ENCODE measurements around the gene NXF1. TPM values are rescaled to one million over a fixed set of nuclear protein-coding genes. Genes with fewer than 3 reads are reported as not detected.

NXF1 gene
- total and polyA plus RNA-seq, 8 donors, result 23.5 to 138 (median 54.9) TPM

DNA sequence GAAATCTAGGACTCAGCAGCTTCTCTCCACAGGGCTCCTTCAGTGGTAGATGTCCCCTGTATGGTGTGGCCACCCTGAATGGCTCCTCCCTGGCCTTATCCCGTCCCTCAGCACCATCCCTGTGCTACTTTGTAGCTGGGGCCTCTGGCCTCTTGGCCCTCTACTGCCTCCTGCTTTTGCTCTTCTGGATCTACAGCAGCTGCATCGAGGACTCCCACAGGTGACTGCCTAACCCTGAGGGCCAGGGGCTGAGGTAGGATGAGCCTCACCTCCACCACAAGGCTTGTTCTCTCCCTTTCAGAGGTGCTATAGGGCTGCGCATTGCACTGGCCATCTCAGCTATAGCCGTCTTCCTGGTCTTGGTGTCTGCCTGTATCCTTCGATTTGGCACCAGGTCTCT, 16.2 kb downstream of the NXF1 start:
- no peak for DNase-seq
- TF ChIP-seq, protein P1, sequence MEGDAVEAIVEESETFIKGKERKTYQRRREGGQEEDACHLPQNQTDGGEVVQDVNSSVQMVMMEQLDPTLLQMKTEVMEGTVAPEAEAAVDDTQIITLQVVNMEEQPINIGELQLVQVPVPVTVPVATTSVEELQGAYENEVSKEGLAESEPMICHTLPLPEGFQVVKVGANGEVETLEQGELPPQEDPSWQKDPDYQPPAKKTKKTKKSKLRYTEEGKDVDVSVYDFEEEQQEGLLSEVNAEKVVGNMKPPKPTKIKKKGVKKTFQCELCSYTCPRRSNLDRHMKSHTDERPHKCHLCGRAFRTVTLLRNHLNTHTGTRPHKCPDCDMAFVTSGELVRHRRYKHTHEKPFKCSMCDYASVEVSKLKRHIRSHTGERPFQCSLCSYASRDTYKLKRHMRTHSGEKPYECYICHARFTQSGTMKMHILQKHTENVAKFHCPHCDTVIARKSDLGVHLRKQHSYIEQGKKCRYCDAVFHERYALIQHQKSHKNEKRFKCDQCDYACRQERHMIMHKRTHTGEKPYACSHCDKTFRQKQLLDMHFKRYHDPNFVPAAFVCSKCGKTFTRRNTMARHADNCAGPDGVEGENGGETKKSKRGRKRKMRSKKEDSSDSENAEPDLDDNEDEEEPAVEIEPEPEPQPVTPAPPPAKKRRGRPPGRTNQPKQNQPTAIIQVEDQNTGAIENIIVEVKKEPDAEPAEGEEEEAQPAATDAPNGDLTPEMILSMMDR (IDR thresholded peaks at IDR 0.05), result no peak
- TF ChIP-seq EP300 (IDR thresholded peaks at IDR 0.05) (no peak), POLR2AphosphoS5 (IDR thresholded peaks at IDR 0.05) (no peak)
- H3K36me3 ChIP-seq, result peaks cover 11 to 48% (median 38%) of the 10 kb centered on the region in 4 donors
- peaks cover 45 to 66% (median 64%) of the 10 kb centered on the region in 4 donors for H3K4me1 ChIP-seq
- intact Hi-C loops (cut with DNase I; ENCODE audit: low total_unique reads), result loop anchor here (10.0 kb wide), 1 partner anchor 46 kb away; the partner anchor contains the start of genes STX5, TEX54 and WDR74
- WGBS, 5 donors, result 57 to 71% (median 65%) methylated on average over 4 to 5 of the region's 5 CpGs
- no peaks in the 10 kb centered on the region for H3K27me3 ChIP-seq
- H3K27ac ChIP-seq, result peak overlapping the region in 4 of 5 donors; percentile 92 to 99 (median 94)
- H3K4me3 ChIP-seq, result peak overlapping the region in 1 of 4 donors; percentile 66
- no peaks in the 10 kb centered on the region for H3K9me3 ChIP-seq

DNA sequence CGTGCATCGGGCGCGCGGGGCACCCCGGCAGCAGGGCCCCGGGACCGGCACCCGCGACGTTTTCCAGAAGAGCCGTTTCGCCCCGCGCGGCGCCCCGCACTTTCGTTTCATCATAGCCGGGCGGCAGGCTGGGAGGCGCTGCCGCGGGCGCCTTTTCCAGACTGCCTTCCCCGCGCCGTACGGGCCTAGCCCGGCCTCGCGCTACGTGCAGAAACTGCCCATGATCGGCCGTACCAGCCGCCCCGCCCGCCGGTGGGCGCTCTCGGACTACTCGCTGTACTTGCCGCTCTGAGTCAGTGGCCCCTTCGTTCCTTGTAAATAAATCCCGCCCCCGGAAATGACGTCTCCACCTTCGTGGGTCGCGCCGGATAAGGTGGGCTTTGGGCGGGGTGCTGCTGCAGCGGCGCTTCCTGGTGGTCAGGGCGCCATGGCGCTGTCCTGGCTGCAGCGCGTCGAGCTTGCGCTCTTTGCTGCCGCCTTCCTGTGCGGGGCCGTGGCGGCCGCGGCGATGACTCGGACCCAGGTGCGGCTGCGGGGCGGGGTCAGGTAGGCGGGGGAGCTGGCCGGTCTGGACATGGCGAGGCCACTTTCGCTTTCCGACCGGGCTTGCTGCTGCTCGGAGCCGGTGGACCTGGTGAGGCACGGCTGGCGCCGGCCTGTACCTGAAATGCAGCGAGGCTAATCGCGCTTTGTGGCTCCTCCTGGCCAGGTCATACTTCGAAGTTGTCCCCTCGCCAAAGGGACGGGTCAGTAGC, 18.1 kb downstream of the NXF1 start, which contains the start of gene TMEM179B:
Gene TMEM179B, plus strand, starts transcription at position 398 of the 755 bp plus-strand sequence. Its CDS starts 30 bp downstream, at position 428.
- H3K27ac ChIP-seq, result peak within 1 kb of the TSS; percentile 92 to 99 (median 94)
- peaks cover 41 to 61% (median 54%) of the 10 kb centered on the region in 4 donors for H3K4me1 ChIP-seq
- TF ChIP-seq POLR2A (IDR thresholded peaks at IDR 0.05) (peak in 2 of 4 donors; percentile 87 to 96), POLR2AphosphoS5 (IDR thresholded peaks at IDR 0.05) (peak; percentile 95 to 100 (median 97)), EP300 (IDR thresholded peaks at IDR 0.05) (no peak)
- TF ChIP-seq, protein P1 (IDR thresholded peaks at IDR 0.05), result peak in 2 of 7 experiments; percentile 30 to 43
- DNase-seq, result peak; percentile 99 to 100
- H3K27me3 ChIP-seq, result no peaks in the 10 kb centered on the region
- intact Hi-C loops (cut with DNase I; ENCODE audit: low total_unique reads), result loop anchor here (10.0 kb wide), 1 partner anchor 48 kb away; the partner anchor contains the start of genes STX5, TEX54 and WDR74
- H3K4me3 ChIP-seq, result peak within 1 kb of the TSS; percentile 62 to 100 (median 82)
- WGBS, 5 donors, result 0 to 1% (median 0%) methylated on average over 49 to 88 of the region's 88 CpGs
- no peaks in the 10 kb centered on the region for H3K9me3 ChIP-seq
- H3K36me3 ChIP-seq, result peaks cover 16 to 45% (median 32%) of the 10 kb centered on the region in 4 donors

DNA sequence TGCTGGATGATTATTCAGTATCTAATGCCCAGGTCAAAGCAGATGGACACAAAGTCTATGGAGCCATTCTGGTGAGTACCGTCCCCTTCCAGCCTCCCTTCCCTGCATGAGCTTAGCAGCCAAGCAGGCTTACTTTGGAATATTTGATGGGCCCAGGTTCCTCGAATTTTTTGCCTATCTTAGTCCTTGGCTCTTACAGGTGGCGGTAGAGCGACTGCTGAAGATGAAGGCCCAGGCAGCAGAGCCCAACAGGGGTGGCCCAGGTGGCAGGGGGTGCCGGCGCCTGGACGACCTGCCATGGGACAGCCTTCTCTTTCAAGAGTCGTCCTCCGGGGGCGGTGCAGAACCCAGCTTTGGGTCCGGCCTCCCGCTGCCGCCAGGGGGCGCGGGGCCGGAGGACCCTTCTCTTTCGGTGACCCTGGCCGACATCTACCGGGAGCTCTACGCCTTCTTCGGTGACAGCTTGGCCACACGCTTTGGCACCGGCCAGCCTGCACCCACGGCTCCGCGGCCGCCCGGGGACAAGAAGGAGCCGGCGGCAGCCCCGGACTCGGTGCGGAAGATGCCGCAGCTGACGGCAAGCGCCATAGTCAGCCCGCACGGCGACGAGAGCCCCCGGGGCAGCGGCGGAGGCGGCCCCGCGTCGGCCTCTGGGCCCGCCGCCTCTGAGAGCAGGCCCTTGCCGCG, 18.8 kb downstream of the NXF1 start:
- DNase-seq, result peak; percentile 93 to 96
- 0 to 1% (median 1%) methylated on average over 20 to 51 of the region's 51 CpGs for WGBS, 5 donors

More for the DNA sequence above, 18.8 kb downstream of the NXF1 start:
- Histone ChIP-seq H3K27ac (peak overlapping the region; percentile 92 to 99 (median 94)), H3K27me3 (no peaks in the 10 kb centered on the region), H3K4me3 (peak overlapping the region; percentile 62 to 100 (median 82)), H3K36me3 (peaks cover 20 to 50% (median 36%) of the 10 kb centered on the region in 4 donors), H3K9me3 (no peaks in the 10 kb centered on the region), H3K4me1 (peaks cover 38 to 54% (median 49%) of the 10 kb centered on the region in 4 donors)
- TF ChIP-seq, protein P1 (IDR thresholded peaks at IDR 0.05), result peak in 6 of 7 experiments; percentile 78 to 99 (median 95)
- TF ChIP-seq POLR2AphosphoS5 (IDR thresholded peaks at IDR 0.05), result peak; percentile 12 to 76 (median 45)
- no peak for TF ChIP-seq POLR2A (IDR thresholded peaks at IDR 0.05)
- intact Hi-C loops (cut with DNase I; ENCODE audit: low total_unique reads), result loop anchor here (10.0 kb wide), 1 partner anchor 48 kb away; the partner anchor contains the start of genes STX5, TEX54 and WDR74
